H9 (cell line): Measurements from ENCODE around the gene MTF1. TPM values are rescaled to one million over a fixed set of nuclear protein-coding genes. Genes with fewer than 3 reads are reported as not detected.

Experiments used
- DNase-seq: peaks from one replicate; pipeline ENCODE4 v3.0.0-alpha.2; 2017
- H2AFZ ChIP-seq: one replicate; pipeline ENCODE4 v1.6.1; 2013; ENCODE audit warnings: mild to moderate bottlenecking, low read length, control low read depth, moderate library complexity
- H2AK5ac ChIP-seq: 2 replicates; pipeline ENCODE4 v1.6.1; 2013; ENCODE audit warnings: low read length, control low read depth, mixed read lengths; ENCODE audit not compliant: insufficient read length
- H2BK120ac ChIP-seq: one replicate; pipeline ENCODE4 v1.6.1; 2013; ENCODE audit warnings: low read depth, mild to moderate bottlenecking, low read length, control low read depth, inconsistent platforms; ENCODE audit not compliant: poor library complexity, severe bottlenecking
- H2BK12ac ChIP-seq: 2 replicates; pipeline ENCODE4 v1.6.1; 2013; ENCODE audit warnings: low read length, control low read depth, mixed read lengths, low read depth; ENCODE audit not compliant: insufficient read length
- H2BK15ac ChIP-seq: 2 replicates; pipeline ENCODE4 v1.6.1; 2013; ENCODE audit warnings: low read depth, low read length, control low read depth
- H2BK20ac ChIP-seq: one replicate; pipeline ENCODE4 v1.6.1; 2013; ENCODE audit warnings: low read depth, mild to moderate bottlenecking, low read length, control low read depth, inconsistent platforms; ENCODE audit not compliant: poor library complexity, severe bottlenecking
- H2BK5ac ChIP-seq: 2 replicates; pipeline ENCODE4 v1.6.1; 2013; ENCODE audit warnings: low read length, control low read depth, mixed read lengths; ENCODE audit not compliant: insufficient read length
- H3K14ac ChIP-seq: 2 replicates; pipeline ENCODE4 v1.6.1; 2013; ENCODE audit warnings: low read length, control low read depth; ENCODE audit not compliant: insufficient read depth
- H3K18ac ChIP-seq: 2 replicates; pipeline ENCODE4 v1.6.1; 2013; ENCODE audit warnings: low read depth, mild to moderate bottlenecking, mixed read lengths, low read length, control low read depth; ENCODE audit not compliant: insufficient read length
- H3K23ac ChIP-seq: 2 replicates; pipeline ENCODE4 v1.6.1; 2013; ENCODE audit warnings: low read length, control low read depth, mixed read lengths, low read depth; ENCODE audit not compliant: insufficient read length
- H3K23me2 ChIP-seq: 2 replicates; pipeline ENCODE4 v1.6.1; 2013; ENCODE audit warnings: low read depth, mild to moderate bottlenecking, mixed read lengths, low read length, control low read depth; ENCODE audit not compliant: insufficient read length, poor library complexity, severe bottlenecking
- H3K27ac ChIP-seq: 2 replicates; pipeline ENCODE4 v1.5.1; 2013; ENCODE audit warnings: low read length, control low read depth, mixed read lengths, low read depth; ENCODE audit not compliant: insufficient read length
- H3K27me3 ChIP-seq: 2 replicates; pipeline ENCODE4 v1.6.1; 2013; ENCODE audit warnings: low read length, control low read depth, inconsistent platforms; ENCODE audit not compliant: insufficient read depth
- H3K4ac ChIP-seq: 2 replicates; pipeline ENCODE4 v1.6.1; 2013; ENCODE audit warnings: low read depth, mild to moderate bottlenecking, control low read depth, inconsistent platforms, low read length, moderate library complexity
- H3K4me1 ChIP-seq: 2 replicates; pipeline ENCODE4 v1.6.1; 2013; ENCODE audit warnings: low read length, control low read depth, inconsistent platforms; ENCODE audit not compliant: insufficient read depth
- H3K4me2 ChIP-seq: 2 replicates; pipeline ENCODE4 v1.6.1; 2013; ENCODE audit warnings: low read length, control low read depth, mixed read lengths; ENCODE audit not compliant: insufficient read length, insufficient read depth
- H3K56ac ChIP-seq: 2 replicates; pipeline ENCODE4 v1.6.1; 2013; ENCODE audit warnings: low read depth, mild to moderate bottlenecking, mixed read lengths, low read length, control low read depth; ENCODE audit not compliant: insufficient read length
- H3K79me1 ChIP-seq: 2 replicates; pipeline ENCODE4 v1.6.1; 2013; ENCODE audit warnings: low read depth, mild to moderate bottlenecking, moderate library complexity, low read length, control low read depth, inconsistent platforms; ENCODE audit not compliant: insufficient read depth, poor library complexity, severe bottlenecking
- H3K79me2 ChIP-seq: 2 replicates; pipeline ENCODE4 v1.6.1; 2013; ENCODE audit warnings: low read length, control low read depth, inconsistent platforms; ENCODE audit not compliant: insufficient read depth
- H3K9ac ChIP-seq: 2 replicates; pipeline ENCODE4 v1.6.1; 2013; ENCODE audit warnings: low read length, control low read depth, mixed read lengths; ENCODE audit not compliant: insufficient read length; ENCODE audit errors: extremely low read depth
- H3K9me3 ChIP-seq: one replicate; pipeline ENCODE4 v1.6.1; 2013; ENCODE audit warnings: low read depth, low read length, inconsistent platforms; ENCODE audit not compliant: control insufficient read depth
- H3T11ph ChIP-seq: one replicate; pipeline ENCODE4 v1.6.1; 2013; ENCODE audit warnings: mild to moderate bottlenecking, low read length, control low read depth, inconsistent platforms
- H4K20me1 ChIP-seq: one replicate; pipeline ENCODE4 v1.6.1; 2013; ENCODE audit not compliant: control insufficient read depth, insufficient read length, insufficient read depth
- H4K5ac ChIP-seq: 2 replicates; pipeline ENCODE4 v1.6.1; 2013; ENCODE audit warnings: low read depth, mild to moderate bottlenecking, mixed read lengths, low read length, control low read depth; ENCODE audit not compliant: insufficient read length
- H4K8ac ChIP-seq: replicated peaks from 2 replicates; pipeline ENCODE4 v1.6.1; 2013; ENCODE audit warnings: low read length, control low read depth, mixed read lengths, low read depth; ENCODE audit not compliant: insufficient read length
- H4K91ac ChIP-seq: 2 replicates; pipeline ENCODE4 v1.6.1; 2013; ENCODE audit warnings: low read depth, mild to moderate bottlenecking, moderate library complexity, mixed read lengths, low read length, control low read depth; ENCODE audit not compliant: insufficient read length
- H3K27ac Mint-ChIP-seq, 3 experiments: 2 replicates in 2 of 3; 3 replicates in 1 of 3; pipeline ENCODE4 v1.8.0; 2020 to 2021; ENCODE audit warnings: mixed read lengths in 3 of 3, mild to moderate bottlenecking in 1 of 3, moderate library complexity in 1 of 3
- H3K27me3 Mint-ChIP-seq: 2 replicates; pipeline ENCODE4 v1.8.0; 2021; ENCODE audit warnings: low read depth, mild to moderate bottlenecking, moderate library complexity, mixed read lengths
- H3K36me3 Mint-ChIP-seq, 3 experiments: 2 replicates in 2 of 3; 3 replicates in 1 of 3; pipeline ENCODE4 v1.8.0; 2020 to 2021; ENCODE audit warnings: low read depth in 3 of 3, mixed read lengths in 3 of 3; ENCODE audit not compliant: insufficient read depth in 1 of 3
- H3K4me1 Mint-ChIP-seq, 2 experiments: 2 replicates each; pipeline ENCODE4 v1.8.0; 2020; ENCODE audit warnings: mixed read lengths in 2 of 2
- H3K4me3 Mint-ChIP-seq, 2 experiments: 2 replicates in 1 of 2; 3 replicates in 1 of 2; pipeline ENCODE4 v1.8.0; 2020 to 2021; ENCODE audit warnings: mild to moderate bottlenecking in 2 of 2, mixed read lengths in 2 of 2, moderate library complexity in 1 of 2
- H3K9me3 Mint-ChIP-seq, 2 experiments: 2 replicates in 1 of 2; 3 replicates in 1 of 2; pipeline ENCODE4 v1.8.0; 2020; ENCODE audit warnings: mild to moderate bottlenecking in 2 of 2, mixed read lengths in 2 of 2, moderate library complexity in 1 of 2
- WGBS: extraction: QIAGEN DNeasy Blood & Tissue Kit; methylation state at CpG from one replicate; pipeline ENCODE4 v1.1.7; 2013; ENCODE audit warnings: missing lambda C conversion rate, low lambda C conversion rate, mixed read lengths; ENCODE audit not compliant: insufficient read length; ENCODE audit errors: extremely low coverage; 5-methylcytosine and 5-hydroxymethylcytosine counted together
- total RNA-seq: library from RNA; stranded (reverse); gene quantifications from 2 replicates; pipeline ENCODE4 v1.2.1, GENCODE V29; 2021
- TF ChIP-seq, protein P1 (sequence below): fragments of 200-600 bp; sonication (generic); conservative IDR thresholded peaks from 3 replicates; pipeline ENCODE4 v1.8.0; 2021; ENCODE audit warnings: antibody characterized with exemption, mild to moderate bottlenecking

Gene MTF1
- total RNA-seq, 1 experiment from 2014 or later, result 17.0 TPM

- Histone ChIP-seq H4K91ac (no peak overlapping the region), H3K9ac (no peak overlapping the region), H3T11ph (no peak overlapping the region), H3K23me2 (peaks cover 8% of the 10 kb centered on the region), H3K27me3 (no peaks in the 10 kb centered on the region), H3K79me2 (peaks cover 9% of the 10 kb centered on the region; the same call in 1 of the 2 replicates), H2AK5ac (no peak overlapping the region), H3K14ac (no peak overlapping the region), H2BK12ac (no peak overlapping the region), H2AFZ (no peak overlapping the region), H2BK15ac (no peak overlapping the region), H4K20me1 (no peaks in the 10 kb centered on the region), H3K18ac (no peak overlapping the region), H3K79me1 (peaks cover 9% of the 10 kb centered on the region), H3K4ac (no peak overlapping the region), H3K4me1 (no peaks in the 10 kb centered on the region; the same call in 1 of the 2 replicates), H3K27ac (no peak overlapping the region), H3K9me3 (no peaks in the 10 kb centered on the region), H3K4me2 (no peak overlapping the region), H2BK5ac (no peak overlapping the region), H3K56ac (no peak overlapping the region), H4K5ac (no peak overlapping the region), H3K23ac (no peak overlapping the region), H2BK120ac (no peak overlapping the region), H4K8ac (no peak overlapping the region), H2BK20ac (no peak overlapping the region)
- TF ChIP-seq, protein P1, sequence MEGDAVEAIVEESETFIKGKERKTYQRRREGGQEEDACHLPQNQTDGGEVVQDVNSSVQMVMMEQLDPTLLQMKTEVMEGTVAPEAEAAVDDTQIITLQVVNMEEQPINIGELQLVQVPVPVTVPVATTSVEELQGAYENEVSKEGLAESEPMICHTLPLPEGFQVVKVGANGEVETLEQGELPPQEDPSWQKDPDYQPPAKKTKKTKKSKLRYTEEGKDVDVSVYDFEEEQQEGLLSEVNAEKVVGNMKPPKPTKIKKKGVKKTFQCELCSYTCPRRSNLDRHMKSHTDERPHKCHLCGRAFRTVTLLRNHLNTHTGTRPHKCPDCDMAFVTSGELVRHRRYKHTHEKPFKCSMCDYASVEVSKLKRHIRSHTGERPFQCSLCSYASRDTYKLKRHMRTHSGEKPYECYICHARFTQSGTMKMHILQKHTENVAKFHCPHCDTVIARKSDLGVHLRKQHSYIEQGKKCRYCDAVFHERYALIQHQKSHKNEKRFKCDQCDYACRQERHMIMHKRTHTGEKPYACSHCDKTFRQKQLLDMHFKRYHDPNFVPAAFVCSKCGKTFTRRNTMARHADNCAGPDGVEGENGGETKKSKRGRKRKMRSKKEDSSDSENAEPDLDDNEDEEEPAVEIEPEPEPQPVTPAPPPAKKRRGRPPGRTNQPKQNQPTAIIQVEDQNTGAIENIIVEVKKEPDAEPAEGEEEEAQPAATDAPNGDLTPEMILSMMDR, result no peak
- no CpG with 5 or more reads among the region's 2 CpGs for WGBS
- no peaks in the 10 kb centered on the region for H3K9me3 Mint-ChIP-seq
- no peaks in the 10 kb centered on the region; the same call in 1 of the 2 replicates for H3K27me3 Mint-ChIP-seq
- H3K27ac Mint-ChIP-seq, result no peak overlapping the region; a peak in 1 of 7 replicates
- peaks cover 10 to 11% of the 10 kb centered on the region in 2 experiments for H3K4me1 Mint-ChIP-seq
- peaks cover 16 to 43% (median 28%) of the 10 kb centered on the region in 3 experiments for H3K36me3 Mint-ChIP-seq
- no peak for DNase-seq
- H3K4me3 Mint-ChIP-seq, result no peak overlapping the region
These were observed 49.5 kb downstream of the MTF1 start for GRCh38 chr1:37809942-37810341.
